Skeletal muscle tissue (tissue), 4 donors: ENCODE results near the gene BCKDHB. TPM values are rescaled to one million over a fixed set of nuclear protein-coding genes. Genes with fewer than 3 reads are reported as not detected.

ENCODE experiments used
- H3K27ac ChIP-seq: one replicate; pipeline ENCODE4 v1.7.0; 2013; ENCODE audit warnings: mild to moderate bottlenecking, low read depth, low read length, inconsistent platforms
- H3K27me3 ChIP-seq, 3 donors: one replicate each; pipeline ENCODE4 v1.7.0; 2013; ENCODE audit warnings: low read length in 3 of 3; ENCODE audit not compliant: control insufficient read depth in 3 of 3, insufficient read depth in 3 of 3
- H3K36me3 ChIP-seq, 3 donors: one replicate each; pipeline ENCODE4 v1.7.0; 2013; ENCODE audit warnings: low read length in 3 of 3; ENCODE audit not compliant: control insufficient read depth in 3 of 3, insufficient read depth in 3 of 3
- H3K4me1 ChIP-seq, 3 donors: one replicate each; pipeline ENCODE4 v1.7.0; 2013; ENCODE audit warnings: low read length in 3 of 3, mild to moderate bottlenecking in 3 of 3; ENCODE audit not compliant: control insufficient read depth in 3 of 3, insufficient read depth in 3 of 3
- H3K4me3 ChIP-seq, 3 donors: one replicate each; pipeline ENCODE4 v1.7.0; 2013; ENCODE audit warnings: low read length in 3 of 3
- H3K9ac ChIP-seq, 3 donors: one replicate each; pipeline ENCODE4 v1.7.0; 2013; ENCODE audit warnings: low read length in 3 of 3, mild to moderate bottlenecking in 3 of 3, moderate library complexity in 2 of 3, low read depth in 1 of 3
- H3K9me3 ChIP-seq, 3 donors: one replicate each; pipeline ENCODE4 v1.7.0; 2013; ENCODE audit warnings: low read length in 3 of 3; ENCODE audit not compliant: control insufficient read depth in 3 of 3
- total RNA-seq: library from RNA; depleted of rRNA; stranded (reverse); fragments of >200 nt; gene quantifications from one replicate; pipeline ENCODE4 v1.2.3, GENCODE V29; 2014
- donor health status: Osteomylitis.

BCKDHB gene
- total RNA-seq, 1 donor from 2014 or later = 24.5 TPM

DNA sequence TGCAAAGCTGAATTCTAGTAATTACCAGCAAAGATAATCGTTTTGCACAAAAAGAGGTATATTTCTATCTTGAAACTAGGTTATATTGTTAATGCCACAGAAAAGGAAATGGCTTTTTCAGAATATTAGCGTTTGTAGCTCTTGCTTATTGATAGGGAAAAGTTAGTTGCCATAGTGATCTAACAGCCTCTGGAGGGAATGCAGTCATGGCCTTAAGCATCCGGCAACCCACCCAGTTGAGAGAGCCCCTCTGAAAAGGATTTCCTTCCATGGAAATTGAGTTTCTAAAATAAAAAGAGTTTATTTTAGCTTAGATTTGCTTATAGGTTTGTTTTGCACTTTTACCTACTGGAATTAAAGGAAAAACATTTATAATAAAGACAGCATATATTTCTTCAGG, 224.5 kb downstream of the BCKDHB start:
- H3K27ac ChIP-seq = no peak overlapping the region
- no peak overlapping the region for H3K4me3 ChIP-seq
- no peaks in the 10 kb centered on the region for H3K36me3 ChIP-seq
- no peaks in the 10 kb centered on the region for H3K9me3 ChIP-seq
- peaks cover 4 to 6% (median 6%) of the 10 kb centered on the region in 3 donors for H3K4me1 ChIP-seq
- no peak overlapping the region for H3K9ac ChIP-seq
- no peaks in the 10 kb centered on the region for H3K27me3 ChIP-seq

DNA sequence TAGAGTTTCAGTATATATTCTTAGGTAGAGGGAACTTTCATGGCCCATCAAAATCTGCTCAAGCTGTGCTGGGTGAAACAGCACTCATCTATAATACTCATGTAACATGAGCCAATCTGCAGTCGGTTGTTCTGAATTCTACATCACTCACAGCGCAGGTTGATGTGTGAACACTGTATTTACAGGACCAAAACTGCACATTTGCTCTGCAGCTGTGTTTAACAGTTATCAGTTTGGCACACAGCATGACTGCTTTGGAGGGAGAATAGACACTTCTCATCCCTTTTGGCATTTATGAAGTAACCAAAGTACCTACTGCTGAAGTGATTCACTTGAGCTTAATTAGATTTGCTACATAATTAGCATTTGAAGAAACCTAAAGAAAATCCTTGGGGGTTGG, 225.1 kb downstream of the BCKDHB start:
- no peaks in the 10 kb centered on the region for H3K9me3 ChIP-seq
- no peak overlapping the region for H3K27ac ChIP-seq
- peaks cover 4 to 6% (median 6%) of the 10 kb centered on the region in 3 donors for H3K4me1 ChIP-seq
- H3K36me3 ChIP-seq = no peaks in the 10 kb centered on the region
- no peak overlapping the region for H3K4me3 ChIP-seq
- no peak overlapping the region for H3K9ac ChIP-seq
- H3K27me3 ChIP-seq = no peaks in the 10 kb centered on the region

DNA sequence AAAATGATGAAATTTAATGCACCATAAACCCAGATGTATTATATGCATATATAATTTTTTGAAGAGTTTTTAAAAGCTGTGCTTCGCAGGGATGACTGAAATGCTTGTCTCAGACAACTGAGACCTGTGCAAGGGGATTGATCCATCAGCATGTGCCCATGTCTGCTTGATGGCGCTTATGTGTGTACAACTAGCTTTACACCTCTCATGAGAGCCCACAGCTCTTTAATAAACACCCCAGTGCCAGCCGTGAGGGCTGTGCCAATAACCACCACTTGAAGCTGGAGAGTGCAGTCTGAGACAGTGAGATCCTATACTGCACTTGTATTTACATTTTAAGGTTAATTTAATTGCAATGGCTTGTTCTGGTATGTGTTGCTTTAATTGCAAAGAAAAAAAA, 225.5 kb downstream of the BCKDHB start:
- H3K9me3 ChIP-seq = no peaks in the 10 kb centered on the region
- no peaks in the 10 kb centered on the region for H3K27me3 ChIP-seq
- peaks cover 4 to 6% (median 6%) of the 10 kb centered on the region in 3 donors for H3K4me1 ChIP-seq
- no peaks in the 10 kb centered on the region for H3K36me3 ChIP-seq
- no peak overlapping the region for H3K4me3 ChIP-seq
- H3K9ac ChIP-seq = no peak overlapping the region
- no peak overlapping the region for H3K27ac ChIP-seq

DNA sequence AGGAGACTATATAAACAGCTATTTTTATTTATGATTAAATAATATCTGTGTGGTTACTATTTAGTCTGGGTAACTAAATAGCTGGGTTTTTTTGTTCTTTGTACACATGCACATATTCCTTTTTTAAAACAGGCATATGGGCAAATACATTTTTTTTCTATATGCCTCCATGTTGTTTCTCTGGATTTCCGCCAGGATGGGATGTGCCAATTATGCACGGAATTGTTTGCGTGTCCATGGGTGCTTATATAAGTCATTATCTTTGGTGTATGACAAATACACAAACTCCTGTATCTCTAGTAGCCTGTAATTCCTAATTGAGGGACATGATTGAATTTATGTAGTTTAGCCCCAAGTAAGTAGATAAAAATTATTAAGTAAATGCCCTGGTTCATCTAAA, 226.9 kb downstream of the BCKDHB start:
- Histone ChIP-seq H3K4me3 (no peak overlapping the region), H3K27me3 (no peaks in the 10 kb centered on the region), H3K9me3 (no peaks in the 10 kb centered on the region), H3K27ac (no peak overlapping the region), H3K4me1 (peaks cover 4 to 6% (median 5%) of the 10 kb centered on the region in 3 donors), H3K9ac (no peak overlapping the region), H3K36me3 (no peaks in the 10 kb centered on the region)

DNA sequence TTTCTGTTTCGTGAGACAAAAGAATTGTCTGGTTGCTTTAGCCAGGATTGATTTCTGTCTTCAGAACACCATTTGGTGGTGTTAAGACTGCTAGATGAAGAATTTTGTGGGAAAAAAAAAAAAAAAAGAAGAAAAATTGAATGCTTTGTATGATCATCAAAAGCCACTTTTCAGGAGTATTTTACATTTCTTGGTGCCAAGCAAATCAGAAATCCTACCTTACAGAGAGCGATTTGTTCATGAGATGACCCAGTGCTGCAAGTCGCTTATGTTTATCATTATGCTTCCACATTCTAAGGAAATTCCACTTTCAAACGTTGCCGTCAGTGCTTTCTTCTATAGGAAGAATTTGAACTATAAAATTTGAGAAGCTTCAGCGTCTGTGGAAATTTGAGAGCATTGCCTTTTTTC, 228.7 kb downstream of the BCKDHB start:
- Histone ChIP-seq H3K4me3 (no peak overlapping the region), H3K27ac (no peak overlapping the region), H3K9ac (no peak overlapping the region), H3K9me3 (no peaks in the 10 kb centered on the region), H3K36me3 (no peaks in the 10 kb centered on the region), H3K27me3 (no peaks in the 10 kb centered on the region), H3K4me1 (no peaks in the 10 kb centered on the region)

DNA sequence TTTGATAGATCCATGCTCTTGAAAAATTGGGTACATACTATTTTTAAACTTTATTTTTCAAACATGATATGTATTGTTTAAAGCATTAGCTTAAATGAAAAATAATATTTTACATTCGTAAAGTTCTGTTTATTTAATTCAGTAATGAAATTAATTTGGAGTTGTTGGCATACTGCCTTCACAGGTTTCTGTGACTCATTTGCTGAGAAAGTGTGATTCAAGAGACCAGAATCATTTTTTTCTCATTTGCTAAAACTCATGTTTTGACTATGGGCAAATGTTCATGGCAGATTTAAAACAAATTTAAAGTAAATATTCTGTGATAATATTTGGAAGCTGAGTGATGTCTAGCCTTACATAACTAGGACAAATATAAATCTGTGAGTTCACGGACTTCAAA, 230.4 kb downstream of the BCKDHB start:
- H3K9ac ChIP-seq = no peak overlapping the region
- no peaks in the 10 kb centered on the region for H3K9me3 ChIP-seq
- no peaks in the 10 kb centered on the region for H3K4me1 ChIP-seq
- H3K4me3 ChIP-seq = no peak overlapping the region
- H3K27me3 ChIP-seq = no peaks in the 10 kb centered on the region
- no peaks in the 10 kb centered on the region for H3K36me3 ChIP-seq
- no peak overlapping the region for H3K27ac ChIP-seq

DNA sequence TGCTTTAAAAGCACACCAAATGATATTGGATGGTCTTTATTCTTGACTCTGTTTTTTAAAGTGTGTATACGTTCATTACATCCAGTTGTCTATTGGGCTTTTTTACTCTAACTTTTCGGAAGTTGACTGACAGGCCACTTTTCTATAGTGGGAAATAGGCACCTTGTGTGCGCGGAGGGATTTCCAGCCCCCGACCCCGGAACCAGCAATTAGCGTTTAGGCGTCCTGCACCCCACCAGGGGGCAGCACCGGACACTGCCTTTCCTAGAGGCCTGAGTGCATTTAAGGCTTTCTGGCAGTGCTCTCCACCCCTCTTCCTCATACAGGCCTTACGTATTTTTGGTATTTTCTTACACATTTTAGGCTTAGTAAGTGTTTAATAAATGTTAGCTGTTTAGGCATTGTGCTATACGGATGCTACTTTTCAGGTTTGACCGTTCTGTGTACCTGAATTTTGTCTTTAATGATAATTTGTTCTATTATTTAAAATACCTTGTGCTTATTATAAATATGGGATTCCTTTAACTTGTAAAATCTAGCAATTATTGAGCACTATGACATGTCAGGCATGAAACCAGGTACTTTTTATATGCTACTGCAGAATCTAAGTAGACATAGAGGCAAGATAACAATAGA, 231.8 kb downstream of the BCKDHB start:
- H3K27me3 ChIP-seq = no peaks in the 10 kb centered on the region
- no peak overlapping the region for H3K9ac ChIP-seq
- no peaks in the 10 kb centered on the region for H3K4me1 ChIP-seq
- no peak overlapping the region for H3K27ac ChIP-seq
- no peaks in the 10 kb centered on the region for H3K36me3 ChIP-seq
- H3K9me3 ChIP-seq = no peaks in the 10 kb centered on the region
- H3K4me3 ChIP-seq = no peak overlapping the region

DNA sequence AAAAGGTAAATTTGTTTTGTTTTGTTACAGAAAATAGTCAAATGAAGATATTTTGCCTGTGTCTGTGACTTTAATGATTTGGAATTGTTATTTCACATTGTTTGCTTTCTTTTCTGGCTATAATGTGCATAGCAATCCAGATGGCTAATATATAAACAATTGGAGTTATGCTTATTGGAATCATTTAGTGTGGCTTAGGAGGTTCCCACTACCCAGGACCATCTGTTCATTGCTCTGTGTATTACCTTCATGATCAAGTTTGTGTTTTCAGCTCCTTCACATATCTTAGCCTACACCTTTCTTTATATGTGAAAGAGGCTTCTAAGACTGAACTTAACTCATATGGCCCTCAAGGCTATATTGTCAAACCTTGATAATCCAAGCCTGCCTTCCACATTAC, 232.9 kb downstream of the BCKDHB start:
- H3K4me3 ChIP-seq = no peak overlapping the region

DNA sequence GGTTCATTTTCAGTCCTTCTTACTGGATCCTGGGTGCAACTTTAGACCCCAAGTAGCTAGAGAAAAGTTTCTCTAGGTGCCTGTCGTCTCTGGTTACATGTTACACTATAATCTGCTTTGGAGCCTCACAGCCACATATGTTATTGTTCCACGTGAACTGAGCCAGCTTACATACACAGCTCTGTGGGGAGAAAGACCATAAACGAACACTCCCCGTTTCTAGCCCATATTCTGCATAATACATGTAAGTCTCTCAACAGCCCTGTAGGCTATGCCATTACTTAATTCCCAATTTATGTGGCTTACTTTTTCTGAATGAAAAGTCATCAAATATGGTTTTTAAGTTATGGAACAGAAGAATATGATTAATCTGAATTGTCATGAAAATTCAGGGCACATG, 233.8 kb downstream of the BCKDHB start:
- H3K36me3 ChIP-seq = no peaks in the 10 kb centered on the region
- H3K4me1 ChIP-seq = no peaks in the 10 kb centered on the region
- no peak overlapping the region for H3K9ac ChIP-seq
- no peaks in the 10 kb centered on the region for H3K27me3 ChIP-seq
- no peak overlapping the region for H3K4me3 ChIP-seq
- H3K9me3 ChIP-seq = no peaks in the 10 kb centered on the region
- H3K27ac ChIP-seq = no peak overlapping the region

More for the DNA sequence above, 232.9 kb downstream of the BCKDHB start:
- no peaks in the 10 kb centered on the region for H3K27me3 ChIP-seq
- no peaks in the 10 kb centered on the region for H3K36me3 ChIP-seq
- no peak overlapping the region for H3K27ac ChIP-seq
- H3K9me3 ChIP-seq = no peaks in the 10 kb centered on the region
- H3K4me1 ChIP-seq = no peaks in the 10 kb centered on the region
- no peak overlapping the region for H3K9ac ChIP-seq

DNA sequence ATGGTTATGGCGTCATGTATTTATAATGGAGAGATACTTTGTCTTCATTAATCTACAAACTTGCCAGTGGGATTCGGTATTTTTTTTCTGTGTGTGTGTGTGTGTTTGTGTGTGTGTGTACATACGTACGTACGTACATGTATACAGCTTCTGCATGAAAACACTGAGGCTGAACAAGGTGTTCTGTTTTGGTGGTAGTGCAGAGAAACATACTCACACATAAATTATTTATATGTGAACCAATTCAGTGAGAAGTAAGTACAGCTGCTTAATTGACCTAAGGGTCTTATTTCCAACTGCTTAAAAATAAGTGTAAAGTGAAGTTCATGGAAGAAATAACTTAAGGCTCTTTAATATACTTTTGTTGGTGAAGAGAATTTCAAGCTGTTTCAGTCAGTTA, 234.2 kb downstream of the BCKDHB start:
- Histone ChIP-seq H3K9ac (no peak overlapping the region), H3K27me3 (no peaks in the 10 kb centered on the region), H3K4me3 (no peak overlapping the region), H3K27ac (no peak overlapping the region), H3K36me3 (no peaks in the 10 kb centered on the region), H3K9me3 (no peaks in the 10 kb centered on the region), H3K4me1 (no peaks in the 10 kb centered on the region)
